GM21423 (cell line): ENCODE data around the gene SF3B6.
"Not testable (repeated sequence)": the region's sequence is repeated elsewhere in the genome, so short reads cannot be mapped to it uniquely, and the experiment has no call there.

Experiments
- ATAC-seq: cut with Tn5 transposase; IDR thresholded peaks from one replicate; pipeline ENCODE4 v1.9.1; 2021; ENCODE audit warnings: mild to moderate bottlenecking, moderate library complexity; ENCODE audit not compliant: unreplicated experiment

SF3B6 gene

DNA sequence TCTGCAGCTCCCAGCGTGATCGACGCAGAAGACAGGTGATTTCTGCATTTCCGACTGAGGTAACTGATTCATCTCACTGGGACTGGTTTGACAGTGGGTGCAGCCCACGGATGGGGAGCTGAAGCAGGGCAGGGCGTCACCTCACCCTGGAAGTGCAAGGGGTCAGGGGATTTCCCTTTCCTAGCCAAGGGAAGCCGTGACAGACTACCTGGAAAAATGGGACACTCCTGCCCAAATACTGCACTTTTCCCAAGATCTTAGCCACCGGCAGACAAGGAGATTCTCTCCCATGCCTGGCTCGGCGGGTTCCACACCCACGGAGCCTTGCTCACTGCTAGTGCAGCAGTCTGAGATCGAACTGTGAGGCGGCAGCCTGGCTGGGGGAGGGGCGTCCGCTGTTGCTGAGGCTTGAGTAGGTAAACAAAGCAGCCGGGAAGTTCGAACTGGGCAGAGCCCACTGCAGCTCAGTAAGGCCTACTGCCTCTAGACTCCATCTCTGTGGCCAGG, 19.1 kb upstream of the SF3B6 start:
- not testable (repeated sequence) for ATAC-seq

DNA sequence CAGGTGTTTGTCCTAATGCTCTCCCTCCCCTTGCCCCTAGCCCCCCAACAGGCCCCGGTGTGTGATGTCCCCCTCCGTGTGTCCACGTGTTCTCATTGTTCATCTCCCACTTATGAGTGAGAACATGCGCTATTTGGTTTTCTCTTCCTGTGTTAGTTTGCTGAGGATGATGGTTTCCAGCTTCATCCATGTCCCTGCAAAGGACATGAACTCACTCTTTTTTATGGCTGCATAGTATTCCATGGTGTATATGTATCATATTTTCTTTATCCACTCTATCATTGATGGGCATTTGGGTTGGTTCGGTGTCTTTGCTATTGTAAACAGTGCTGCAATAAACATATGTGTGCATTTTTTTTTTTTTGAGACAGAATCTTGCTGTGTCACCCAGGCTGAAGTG, 17.1 kb upstream of the SF3B6 start:
- not testable (repeated sequence) for ATAC-seq

DNA sequence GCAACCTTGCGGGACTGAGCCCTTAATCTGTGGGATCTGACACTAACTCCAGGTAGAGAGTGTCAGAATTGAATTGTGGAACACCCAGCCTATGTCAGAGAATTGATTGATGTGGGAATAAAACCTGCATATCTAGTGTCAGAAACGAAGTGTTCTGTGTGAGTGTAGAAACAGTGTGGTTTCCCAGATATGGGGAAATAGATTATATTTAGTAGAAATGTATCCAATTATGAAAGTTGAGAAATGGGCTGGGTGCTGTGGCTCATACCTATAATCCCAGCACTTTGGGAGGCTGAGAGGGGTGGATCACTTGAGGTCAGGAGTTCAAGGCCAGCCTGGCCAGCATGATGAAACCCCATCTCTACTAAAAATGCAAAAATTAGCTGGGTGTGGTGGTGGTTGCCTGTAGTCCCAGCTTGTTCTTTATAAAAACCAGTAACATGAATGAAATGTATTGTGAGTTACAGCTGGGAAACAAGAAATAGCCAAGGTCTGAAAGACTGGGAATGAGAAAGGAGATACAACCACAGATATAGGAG, 12.8 kb upstream of the SF3B6 start:
- ATAC-seq = no peak

DNA sequence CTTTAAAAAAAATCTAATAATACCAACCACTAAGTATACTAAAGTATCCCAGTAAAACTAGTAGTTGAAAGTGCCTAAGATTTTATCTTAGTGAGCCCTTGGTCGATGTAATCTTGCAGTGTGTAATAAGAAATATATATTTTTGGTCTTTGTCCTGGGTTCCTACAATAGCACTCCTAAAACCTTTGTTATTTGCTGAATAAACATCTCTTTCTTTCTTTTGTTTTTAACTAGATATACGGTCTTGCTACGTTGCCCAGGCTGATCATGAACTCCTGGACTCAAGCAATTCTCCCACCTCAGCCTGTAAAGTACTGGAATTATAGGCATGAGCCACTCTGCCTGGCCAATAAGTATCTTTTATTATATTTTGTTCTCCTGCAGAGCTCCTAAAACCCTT, 10.9 kb upstream of the SF3B6 start:
- no peak for ATAC-seq

DNA sequence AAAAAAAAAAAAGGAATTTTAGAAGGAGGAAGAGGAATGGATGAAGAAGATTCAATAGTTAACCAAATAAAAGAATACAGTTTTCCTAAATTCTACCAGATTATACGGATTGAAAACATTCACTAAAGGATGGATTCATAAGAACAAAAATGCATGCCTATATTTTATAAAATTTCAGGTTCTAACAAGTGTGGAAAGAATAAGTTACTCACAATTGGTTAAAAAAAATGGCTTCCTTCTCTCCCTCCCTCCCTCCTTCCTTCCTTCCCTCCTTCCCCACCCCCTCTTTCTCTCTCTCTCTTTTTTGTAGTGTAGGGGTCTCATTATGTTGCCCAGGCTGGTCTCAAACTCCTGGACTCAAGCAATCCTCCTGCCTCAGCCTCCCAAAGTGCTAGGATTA, 10.1 kb upstream of the SF3B6 start:
- ATAC-seq = no peak

DNA sequence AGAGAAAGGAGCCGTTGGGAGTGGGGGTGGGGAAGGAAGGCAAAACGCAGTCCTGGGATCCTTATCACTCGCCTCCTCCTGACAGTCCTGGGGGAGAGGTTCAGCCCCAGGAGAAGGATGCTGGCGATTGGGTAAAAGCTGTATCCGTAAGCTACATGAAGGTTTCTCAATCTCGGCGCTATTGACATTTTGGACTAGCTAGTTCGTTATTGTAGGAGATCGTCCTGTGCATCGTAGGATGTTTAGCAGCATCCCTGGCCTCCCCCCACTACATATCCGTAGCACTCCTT, 9.0 kb upstream of the SF3B6 start:
- no peak for ATAC-seq

DNA sequence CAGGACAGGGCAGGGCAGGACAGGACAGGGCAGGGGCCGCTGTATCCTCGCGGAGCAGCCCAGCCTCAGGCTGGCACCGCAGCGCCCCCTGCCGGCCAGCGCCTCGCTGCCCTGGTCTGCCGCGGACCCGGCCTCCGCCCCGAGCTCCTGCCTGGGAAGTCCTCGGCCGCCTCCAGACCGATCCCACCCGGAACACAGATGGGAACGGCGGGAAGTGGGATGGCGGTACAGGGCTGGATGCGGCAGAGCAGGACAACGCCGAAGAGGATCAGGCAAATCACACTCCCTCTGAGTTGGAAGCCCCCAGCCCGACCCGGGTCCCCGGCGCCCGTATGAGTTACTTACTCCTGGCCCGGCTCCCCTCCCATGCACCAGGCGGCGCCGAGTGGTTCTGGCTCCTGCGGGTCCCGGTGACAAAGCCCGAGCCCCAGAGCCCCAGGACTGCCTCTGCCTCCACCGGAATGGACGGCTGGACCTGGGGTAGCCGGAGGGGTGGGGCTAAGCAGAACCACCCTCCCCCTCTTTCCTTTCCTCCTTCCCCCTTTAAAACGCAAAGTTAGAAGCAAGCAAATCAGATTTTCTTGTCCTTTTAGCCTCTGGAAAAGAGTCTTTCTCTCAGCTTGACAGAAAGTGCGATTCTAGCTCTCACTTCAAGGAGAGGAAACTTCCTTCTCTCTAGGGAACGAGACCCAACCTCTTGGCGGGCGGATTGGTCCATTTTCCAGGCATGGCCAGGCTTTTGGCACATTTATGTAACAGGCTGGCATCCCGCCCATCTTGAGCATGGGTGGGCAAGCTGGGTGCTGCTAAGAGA, 8.5 kb upstream of the SF3B6 start, which contains the start of gene TP53I3:
TP53I3 (minus strand) TSS at position 449 of the 814 bp plus-strand sequence. CDS start 508 bp downstream, outside the sequence.
- peak; percentile 75 for ATAC-seq

DNA sequence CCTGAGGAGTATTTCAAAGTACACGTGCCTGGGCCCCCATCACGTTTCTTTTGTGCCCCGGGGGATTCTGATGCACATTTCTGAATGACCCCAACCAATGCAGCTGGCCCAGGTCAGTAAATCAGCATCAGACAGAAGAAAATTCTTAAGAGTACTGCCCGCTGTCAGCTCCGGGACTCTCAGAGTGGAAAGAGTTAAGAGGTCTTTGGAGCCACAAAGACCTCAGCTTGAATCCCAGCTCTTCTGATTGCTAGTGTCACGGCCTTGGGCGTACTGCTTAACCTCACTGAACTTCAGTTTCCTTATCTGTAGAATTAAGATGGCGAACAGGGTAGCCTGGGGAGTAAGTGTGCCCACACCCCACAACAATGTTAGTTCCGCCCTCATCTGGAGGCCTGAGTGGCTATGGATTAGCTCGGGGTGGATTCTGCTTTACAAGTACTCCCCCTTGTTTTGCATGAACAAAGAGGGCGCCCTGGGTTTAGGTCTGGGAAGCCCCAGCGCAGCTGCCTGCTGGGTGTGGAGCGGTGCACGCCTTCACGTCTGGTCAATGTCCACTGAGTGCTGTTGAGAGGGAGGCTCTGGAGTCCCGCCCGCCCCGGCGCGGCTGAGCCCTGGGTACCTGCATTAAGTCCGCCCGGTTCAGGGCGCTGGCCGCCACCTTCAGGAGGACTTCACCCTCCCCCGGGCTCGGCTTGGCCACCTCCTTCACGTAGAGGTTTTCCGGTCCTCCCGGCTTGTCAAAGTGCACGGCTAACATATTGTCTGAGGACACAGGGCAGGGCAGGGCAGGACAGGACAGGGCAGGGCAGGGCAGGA, 7.7 kb upstream of the SF3B6 start:
- peak; percentile 74 for ATAC-seq

DNA sequence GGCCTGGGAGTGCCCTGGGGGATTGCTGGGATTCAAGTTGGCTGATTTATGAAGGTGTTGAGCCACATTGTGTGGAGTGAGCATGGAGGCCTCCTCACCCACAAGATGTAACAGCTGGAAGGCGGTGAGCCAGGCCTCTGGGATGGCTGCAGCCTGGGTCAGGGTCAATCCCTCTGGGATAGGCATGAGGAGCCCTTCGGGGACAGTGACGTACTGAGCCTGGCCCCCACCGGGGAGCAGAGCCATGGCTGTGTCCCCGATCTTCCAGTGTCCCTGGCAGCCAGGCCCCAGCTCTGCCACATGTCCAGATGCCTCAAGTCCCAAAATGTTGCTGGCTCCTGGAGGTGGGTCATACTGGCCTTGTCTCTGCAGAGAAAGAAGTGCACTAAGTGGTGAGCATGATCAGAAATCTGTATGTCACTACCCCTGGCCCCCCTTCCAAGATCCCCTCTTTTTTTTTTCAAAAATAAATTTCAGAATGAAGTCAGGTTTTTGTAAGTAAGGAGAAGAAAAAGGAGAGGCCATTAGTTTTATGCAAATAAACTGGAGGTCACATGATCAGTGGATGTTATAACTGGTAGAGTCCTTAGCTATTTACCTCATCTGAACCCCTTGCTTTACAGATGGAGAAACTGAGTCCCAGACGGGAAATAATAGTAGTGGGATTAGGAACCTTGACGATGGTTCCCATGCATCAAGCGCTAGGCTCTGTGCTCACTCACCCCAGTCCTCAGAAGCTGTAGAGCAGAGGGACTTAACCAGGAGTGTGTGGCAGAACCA, 6.9 kb upstream of the SF3B6 start:
- no peak for ATAC-seq

DNA sequence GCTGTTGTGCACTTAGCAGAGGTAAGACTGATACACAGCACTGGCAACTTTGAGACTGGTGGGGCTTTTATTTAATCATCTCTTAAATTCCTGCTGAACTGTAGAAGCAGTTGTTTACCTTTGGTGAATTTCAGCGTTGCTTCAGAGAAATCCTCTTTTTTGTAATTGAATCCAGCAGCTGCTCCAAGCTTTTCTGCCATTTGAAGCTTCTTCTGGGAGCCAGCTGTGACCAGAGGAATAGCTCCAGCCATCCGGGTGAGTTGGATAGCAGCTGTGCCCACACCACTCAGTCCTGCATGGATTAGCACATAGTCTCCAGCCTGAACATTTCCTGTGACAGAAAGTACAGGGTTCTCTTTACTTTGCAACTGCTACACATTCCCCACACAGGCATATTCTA, 4.6 kb upstream of the SF3B6 start:
- no peak for ATAC-seq

DNA sequence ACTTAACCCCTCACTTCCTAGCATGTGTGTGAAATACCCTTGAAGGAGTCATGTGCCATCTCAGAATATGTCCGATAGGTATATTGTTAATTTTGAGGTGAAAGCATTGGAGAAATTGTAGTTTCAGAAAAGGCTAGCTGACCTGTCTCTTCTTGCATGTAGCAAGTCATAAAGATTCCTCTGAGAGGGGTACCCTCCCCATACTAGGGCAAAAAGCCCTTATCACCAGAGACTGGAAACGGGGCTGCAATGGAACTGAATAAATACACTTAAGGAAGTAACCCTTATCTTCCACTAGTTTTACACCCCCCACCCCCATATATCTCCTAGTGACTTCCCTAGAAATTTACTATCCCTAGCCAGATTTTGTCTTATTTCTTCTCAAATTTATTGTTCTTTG, 1.8 kb upstream of the SF3B6 start:
- no peak for ATAC-seq

DNA sequence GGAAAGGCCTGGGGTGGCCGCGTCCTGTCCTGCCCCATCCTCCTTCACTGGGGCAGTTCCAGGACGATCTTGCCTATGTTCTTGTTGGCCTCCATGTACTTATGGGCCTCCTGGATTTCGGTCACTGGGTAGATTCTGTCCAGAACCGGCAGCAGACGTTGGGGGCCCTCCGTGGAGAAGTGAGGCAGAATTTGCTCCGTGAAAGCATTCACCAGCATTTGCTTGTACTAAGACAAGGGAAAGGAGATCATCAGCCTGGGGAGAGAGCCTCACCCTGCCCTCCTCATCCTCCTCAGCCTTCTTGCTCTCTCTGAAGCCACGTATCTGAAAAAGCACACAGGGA, 1.4 kb upstream of the SF3B6 start:
- ATAC-seq = no peak

DNA sequence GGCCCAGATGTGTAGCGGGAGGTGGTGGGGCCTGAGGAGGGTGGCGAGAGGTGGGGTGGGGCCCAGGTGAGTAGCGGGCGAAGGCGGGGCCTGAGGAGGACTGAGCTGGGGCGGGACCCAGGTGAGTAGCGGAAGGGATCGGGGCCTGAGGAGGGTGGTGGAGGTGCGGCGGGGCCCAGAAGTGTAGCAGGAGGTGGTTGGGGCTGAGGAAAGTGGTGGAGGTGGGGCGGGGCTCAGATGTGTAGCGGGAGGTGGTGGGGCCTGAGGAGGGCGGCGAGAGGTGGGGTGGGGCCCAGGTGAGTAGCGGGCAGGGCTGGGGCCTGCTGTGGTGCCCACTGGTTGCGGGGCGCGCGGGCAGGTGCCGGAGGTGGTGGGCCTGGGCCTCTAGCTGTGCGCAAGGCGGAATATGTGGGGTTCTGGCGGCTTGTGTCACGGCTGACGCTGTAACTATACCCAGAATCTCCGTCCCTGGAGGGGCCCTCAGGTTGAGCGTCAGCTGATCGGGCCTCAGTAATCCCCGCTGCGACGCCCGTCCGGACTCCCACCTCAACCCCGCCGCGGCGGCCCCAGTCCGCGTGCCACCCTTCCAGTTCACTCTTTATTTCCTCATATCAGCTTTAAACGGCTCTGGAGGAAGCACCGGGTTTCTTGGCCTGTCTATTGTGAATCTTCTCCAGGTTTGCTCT, 866 bp upstream of the SF3B6 start:
- no peak for ATAC-seq

DNA sequence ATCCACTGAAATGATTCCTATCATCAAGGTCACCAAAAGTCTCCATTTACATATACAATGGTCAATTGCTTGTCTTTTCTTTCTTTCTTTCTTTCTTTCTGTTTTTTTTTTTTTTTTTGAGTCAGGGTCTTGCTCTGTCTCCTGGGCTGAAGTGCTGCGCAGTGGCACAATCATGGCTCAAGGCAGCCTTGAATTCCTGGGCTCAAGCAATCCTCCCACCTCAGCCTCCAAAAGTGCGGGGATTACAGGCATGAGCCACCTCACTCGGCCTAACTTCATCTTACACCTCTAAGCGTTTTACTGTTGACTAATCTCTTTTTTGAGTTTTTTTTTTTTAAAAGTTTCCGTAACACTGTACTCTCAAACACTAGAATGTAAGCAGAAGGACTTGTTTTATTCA, 867 bp downstream of the SF3B6 start:
- no peak for ATAC-seq

DNA sequence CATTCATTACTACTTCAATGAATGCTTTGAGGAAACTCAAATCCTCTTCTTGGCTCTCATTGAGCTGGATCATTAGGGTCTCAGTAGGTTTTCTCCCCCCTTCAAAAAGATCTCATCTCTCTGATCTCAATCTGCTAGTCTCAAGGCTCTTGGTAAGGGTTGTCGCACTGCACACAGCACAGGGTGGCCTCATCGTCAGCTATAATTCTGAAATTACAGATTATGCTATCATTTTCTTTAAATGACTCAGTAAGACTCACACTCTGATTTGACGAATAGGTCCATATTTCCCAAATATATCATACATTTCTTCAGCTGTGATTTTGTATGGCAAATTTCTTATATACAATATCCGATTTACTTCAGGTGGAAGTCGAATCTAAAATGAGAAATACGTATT, 2.3 kb downstream of the SF3B6 start:
- no peak for ATAC-seq

DNA sequence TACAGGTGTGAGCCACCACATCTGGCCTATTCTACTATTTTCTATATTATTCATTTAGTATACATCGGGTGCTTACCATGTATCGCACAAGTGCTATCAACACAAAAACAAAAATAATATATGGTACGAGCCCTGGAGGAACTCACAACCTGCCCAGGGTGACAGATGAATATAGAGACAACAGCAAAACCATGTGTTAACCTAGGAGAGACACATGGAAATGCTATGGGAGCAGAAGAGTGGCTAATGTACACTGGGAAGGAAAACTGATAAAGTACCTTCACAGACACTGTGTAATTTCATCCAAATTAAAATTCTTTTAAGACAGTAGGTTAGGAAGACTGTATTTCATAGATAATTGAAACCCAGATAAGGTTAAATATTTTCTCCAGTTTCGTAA, 3.9 kb downstream of the SF3B6 start:
- ATAC-seq = no peak

DNA sequence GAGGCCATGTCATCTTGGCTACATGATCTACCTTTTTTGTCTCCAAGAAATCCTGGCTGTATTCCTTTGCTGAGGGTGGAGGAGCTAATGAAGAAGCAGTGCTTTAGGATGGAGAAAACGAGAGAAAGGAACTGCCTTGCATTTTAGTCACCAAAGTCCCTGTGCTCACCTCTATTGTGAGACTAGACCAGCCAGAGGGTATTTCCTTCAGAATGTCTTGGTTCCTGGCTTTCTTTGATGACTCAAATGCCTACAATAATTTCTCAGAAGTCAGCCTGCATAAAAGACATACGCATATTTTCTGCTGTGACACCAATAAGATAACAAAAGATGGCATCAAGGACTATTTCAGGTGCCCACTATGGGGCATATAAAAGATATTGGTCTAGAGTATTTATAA, 10.8 kb downstream of the SF3B6 start:
- no peak for ATAC-seq

DNA sequence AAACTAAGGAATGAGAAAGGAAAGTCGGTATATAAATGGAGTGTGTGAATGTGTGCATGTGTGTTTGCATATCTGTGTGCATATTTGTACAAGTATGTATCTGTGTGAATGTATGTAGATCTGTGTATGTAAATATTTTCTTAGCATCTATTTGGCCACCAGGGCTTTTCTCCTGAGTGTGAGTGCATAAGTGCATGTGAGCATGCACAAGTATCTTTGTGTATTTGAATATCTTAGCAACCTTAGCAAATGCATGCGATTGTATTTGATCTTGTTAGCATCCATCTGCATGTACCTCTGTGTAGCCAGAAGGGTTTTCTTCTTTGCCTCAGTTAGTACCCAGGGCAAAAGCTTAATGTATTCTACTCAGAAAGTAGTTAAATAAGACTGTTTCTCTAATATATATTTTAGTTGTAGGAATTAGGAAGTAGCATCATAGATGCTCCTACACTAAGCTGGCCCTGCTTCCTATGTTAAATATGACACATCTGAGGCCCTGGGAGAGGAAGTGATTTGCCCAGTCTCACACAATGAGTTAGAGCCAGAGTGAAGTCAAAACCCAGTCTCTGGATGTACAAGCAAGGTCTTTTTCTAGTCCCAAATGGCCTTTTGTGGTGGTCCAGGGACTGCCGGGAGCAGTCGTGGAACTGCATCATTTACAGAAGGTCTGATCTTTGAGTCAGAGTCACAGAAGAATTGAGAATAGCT, 17.4 kb downstream of the SF3B6 start:
- no peak for ATAC-seq

DNA sequence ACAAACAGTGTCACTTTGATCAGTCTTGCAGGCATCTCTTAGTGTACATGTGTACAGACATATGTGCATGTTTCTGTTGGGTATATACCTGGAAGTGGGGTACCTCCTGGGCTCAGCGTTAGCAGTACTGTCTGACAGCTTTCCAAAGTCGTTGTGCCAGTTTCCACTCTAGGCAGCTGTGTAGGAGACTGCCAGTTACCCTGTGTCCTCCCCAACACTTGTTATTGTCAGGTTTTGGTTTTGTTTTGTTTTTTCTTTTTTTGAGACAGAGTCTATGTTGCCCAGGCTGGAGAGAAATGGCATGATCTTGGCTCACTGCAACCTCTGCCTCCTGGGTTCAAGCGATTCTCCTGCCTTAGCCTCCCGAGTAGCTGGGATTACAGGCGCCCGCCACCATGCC, 20.4 kb downstream of the SF3B6 start:
- no peak for ATAC-seq

DNA sequence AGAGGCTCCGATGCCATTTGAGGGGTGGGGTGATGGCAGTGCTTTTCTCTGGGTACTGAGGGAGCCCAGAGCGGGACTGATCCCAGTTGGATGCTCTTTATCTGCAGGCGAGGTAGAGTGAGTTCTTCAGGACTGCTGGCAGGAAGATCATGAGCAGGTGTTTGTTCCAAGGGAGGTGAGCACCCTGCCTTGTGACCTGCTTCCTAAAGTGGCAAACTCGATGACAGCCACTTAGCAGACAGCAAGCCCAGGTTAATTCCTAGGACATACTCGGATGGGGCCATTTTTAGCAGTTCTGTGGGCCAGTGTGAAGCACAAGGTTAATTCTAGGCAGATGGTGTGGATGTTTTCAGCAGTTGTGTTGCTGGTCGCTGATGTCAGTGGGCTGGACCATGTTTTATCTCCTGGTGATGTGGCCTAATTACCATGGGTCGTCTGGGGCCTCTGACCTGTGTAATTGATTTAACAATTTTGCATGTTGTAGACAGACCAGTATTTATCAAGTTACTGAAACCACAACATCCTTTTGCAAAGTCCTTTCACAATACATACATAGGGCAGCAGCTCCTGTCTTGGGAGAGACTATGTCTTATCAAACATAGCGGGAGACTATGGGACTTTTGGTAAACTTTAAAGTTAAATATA, 21.6 kb downstream of the SF3B6 start:
- ATAC-seq = no peak
